GM12878 (cell line): ENCODE measurements around the gene SUCNR1. TPM values are rescaled to one million over a fixed set of nuclear protein-coding genes. Genes with fewer than 3 reads are reported as not detected.

Experiments
- ATAC-seq: fragments of 200-7000 bp; cut with Tn5 transposase; 3 replicates; pipeline ENCODE4 v1.9.1; 2020; ENCODE audit warnings: mild to moderate bottlenecking, moderate library complexity
- BruUV-seq: library from RNA; stranded (reverse); fragments of 400-500 nt; replicated peaks from 2 replicates; lab custom pipeline; 2021; lab: Mats Ljungman, UMichigan
- CTCF ChIA-PET: fragments of 300-600 bp; sonication (Branson Sonifier 250); formaldehyde crosslinking; extraction: SDS; loops from one replicate; lab custom pipeline; 2021; ENCODE audit warnings: inconsistent platforms; lab: Yijun Ruan, JAX
- POLR2A ChIA-PET: fragments of 350-600 bp; formaldehyde crosslinking; extraction: SDS; loops from one replicate; lab custom pipeline; 2021; ENCODE audit warnings: inconsistent platforms; lab: Charles Lee
- RAD21 ChIA-PET: fragments of 300-600 bp; sonication (Branson Sonifier 250); formaldehyde crosslinking; loops from one replicate; lab custom pipeline; 2023; ENCODE audit warnings: antibody characterized with exemption; ENCODE audit not compliant: unreplicated experiment; lab: Charles Lee
- SMC1A ChIA-PET: fragments of 300-600 bp; sonication (Branson Sonifier 250); formaldehyde crosslinking; loops from one replicate; lab custom pipeline; 2023; ENCODE audit not compliant: unreplicated experiment, uncharacterized antibody; lab: Charles Lee
- DNase-seq: peaks from one replicate; pipeline ENCODE4 v3.0.0-alpha.2; 2011; ENCODE audit warnings: low read depth, low spot score
- FAIRE-seq: peaks from 3 replicates; lab custom pipeline; 2011; peaks lifted over from hg19 to GRCh38; lab: Jason Lieb, UNC
- H2AFZ ChIP-seq: 2 replicates; pipeline ENCODE4 v1.6.0; 2011; ENCODE audit warnings: low read depth, low read length, control low read depth; ENCODE audit not compliant: control insufficient read depth
- H3K27ac ChIP-seq: 2 replicates; pipeline ENCODE4 v1.5.1; 2011; ENCODE audit warnings: control low read depth; ENCODE audit not compliant: control insufficient read depth, insufficient read depth
- H3K27me3 ChIP-seq, 2 experiments: replicated peaks in 1 of 2; 2 replicates each; pipeline versions ENCODE4 v1.6.0 to v1.6.1; 2011; ENCODE audit warnings: low read length in 1 of 2; ENCODE audit not compliant: control insufficient read depth in 2 of 2, insufficient read depth in 2 of 2
- H3K36me3 ChIP-seq, 2 experiments: 2 replicates each; pipeline ENCODE4 v1.5.1; 2011; ENCODE audit warnings: low read length in 1 of 2; ENCODE audit not compliant: control insufficient read depth in 2 of 2, insufficient read depth in 2 of 2
- H3K4me1 ChIP-seq: 2 replicates; pipeline ENCODE4 v1.6.1; 2011; ENCODE audit warnings: mild to moderate bottlenecking, low read length, moderate library complexity, mixed read lengths; ENCODE audit not compliant: control insufficient read depth, insufficient read depth
- H3K4me2 ChIP-seq: 2 replicates; pipeline ENCODE4 v1.6.0; 2011; ENCODE audit warnings: control low read depth; ENCODE audit not compliant: control insufficient read depth, insufficient read depth
- H3K4me3 ChIP-seq: fragments of 200-600 bp; sonication (generic); 2 replicates; pipeline ENCODE4 v1.5.1; 2016
- H3K79me2 ChIP-seq: 2 replicates; pipeline ENCODE4 v1.6.0; 2011; ENCODE audit warnings: low read length; ENCODE audit not compliant: control insufficient read depth, insufficient read depth
- H3K9ac ChIP-seq: 2 replicates; pipeline ENCODE4 v1.8.0; 2011; ENCODE audit warnings: low read length, control low read depth, mixed read lengths; ENCODE audit not compliant: control insufficient read depth, insufficient read depth
- H3K9me3 ChIP-seq: replicated peaks from 3 replicates; pipeline ENCODE4 v1.5.1; 2011; ENCODE audit warnings: mild to moderate bottlenecking, low read length; ENCODE audit not compliant: control insufficient read depth, insufficient read depth
- H4K20me1 ChIP-seq: 2 replicates; pipeline ENCODE4 v1.6.0; 2011; ENCODE audit not compliant: control insufficient read depth, insufficient read depth
- HDAC2 ChIP-seq: fragments of 200-600 bp; sonication (generic); IDR thresholded peaks from 2 replicates; pipeline ENCODE4 v1.6.1; 2017
- NFXL1 ChIP-seq: fragments of 450-650 bp; IDR thresholded peaks from 2 replicates; pipeline ENCODE4 v1.6.1; 2017; ENCODE audit warnings: antibody characterized with exemption, mild to moderate bottlenecking, borderline replicate concordance
- POU2F2 ChIP-seq: IDR thresholded peaks from 3 replicates; pipeline ENCODE4 v1.6.1; 2011; ENCODE audit warnings: low read depth, mild to moderate bottlenecking, low read length, borderline replicate concordance
- RUNX3 ChIP-seq: IDR thresholded peaks from 2 replicates; pipeline ENCODE4 v1.6.1; 2012; ENCODE audit warnings: low read length, inconsistent platforms
- SMARCA5 ChIP-seq: fragments of 450-650 bp; IDR thresholded peaks from 2 replicates; pipeline ENCODE4 v1.6.1; 2017; ENCODE audit warnings: mild to moderate bottlenecking
- TARDBP ChIP-seq: IDR thresholded peaks from 2 replicates; pipeline ENCODE4 v1.6.1; 2016; ENCODE audit warnings: borderline replicate concordance
- TCF12 ChIP-seq: IDR thresholded peaks from 2 replicates; pipeline ENCODE4 v1.6.1; 2011; ENCODE audit warnings: low read depth, mild to moderate bottlenecking, low read length
- ZBTB11 ChIP-seq: fragments of 450-650 bp; formaldehyde crosslinking; IDR thresholded peaks from 2 replicates; pipeline ENCODE4 v1.5.0; 2022; ENCODE audit warnings: mild to moderate bottlenecking, missing genetic modification characterization
- ZNF217 ChIP-seq: fragments of 450-650 bp; IDR thresholded peaks from 2 replicates; pipeline ENCODE4 v1.6.1; 2017; ENCODE audit warnings: antibody characterized with exemption, mild to moderate bottlenecking
- WGBS: methylation state at CpG from one replicate; pipeline ENCODE4 v1.1.6; 2016; ENCODE audit warnings: low lambda C conversion rate; ENCODE audit not compliant: insufficient replicate concordance, insufficient coverage; ENCODE audit errors: missing lambda C conversion rate; 5-methylcytosine and 5-hydroxymethylcytosine counted together
- in situ Hi-C: fragments of 300-500 bp; cut with MboI; formaldehyde crosslinking; loops from 9 replicates; pipeline ENCODE4 v1.14.3; 2018; ENCODE audit warnings: mixed read lengths
- intact Hi-C: fragments of 100-400 bp; cut with micrococcal nuclease; formaldehyde crosslinking; loops from one replicate; pipeline ENCODE4 v1.14.2; 2022; ENCODE audit not compliant: unreplicated experiment
- polyA plus RNA-seq, 11 experiments: library from polyadenylated mRNA; depleted of rRNA in 4 of 11; unstranded in 6 of 11; stranded (reverse) in 5 of 11; fragments of >200 nt; fragmentation: Nextera tagmentation in 4 of 11; fragmentation: Illumina TruSeq in 1 of 11; extraction: Ambion mirVana in 4 of 11; extraction: Trizol in 1 of 11; gene quantifications; 1 replicate in 1 of 11; 2 replicates in 10 of 11; pipeline versions ENCODE4 v1.2.1 to v1.2.3, GENCODE V29; 2011 to 2016; ENCODE audit warnings: inconsistent platforms in 2 of 11, missing spikeins in 2 of 11, low read depth in 1 of 11
- total RNA-seq, 4 experiments: library from RNA; depleted of rRNA in 3 of 4; stranded (reverse); fragments of >200 nt in 3 of 4; fragmentation: Illumina TruSeq in 1 of 4; extraction: Trizol in 1 of 4; gene quantifications; 2 replicates each; pipeline versions ENCODE4 v1.2.1 to v1.2.3, GENCODE V29; 2013 to 2021

Gene SUCNR1
- total and polyA plus RNA-seq, 10 of the 15 experiments (the other 5 are each of a cell fraction or from before 2014, with no cell fraction given) = 0.03 to 0.12 (median 0.07) TPM; not detected in 4

GRCh38 chr3:151835751-151836525 lies 37.5 kb upstream of the SUCNR1 start:
- RAD21 ChIA-PET = interaction anchor here (0.7 kb wide), 1 partner anchor 397 kb away, joined by 3 read pairs; no protein-coding TSS in a partner anchor
- CTCF ChIA-PET = interaction anchor here (0.6 to 4.9 kb wide), 8 partner anchors 9 to 898 kb away, joined by 3 to 55 read pairs (median 6); no protein-coding TSS in a partner anchor
- FAIRE-seq (no peak), DNase-seq (no peak), ATAC-seq (no peak)
- intact Hi-C loops (loop anchor here (5.0 kb wide), 1 partner anchor 544 kb away; no protein-coding TSS in a partner anchor), in situ Hi-C loops (loop anchor here (10.0 kb wide), 1 partner anchor 401 kb away; no protein-coding TSS in a partner anchor)
- no peaks in the 10 kb centered on the region for H3K4me1 ChIP-seq
- H3K79me2 ChIP-seq = no peaks in the 10 kb centered on the region
- H3K27me3 ChIP-seq = no peaks in the 10 kb centered on the region
- no peaks in the 10 kb centered on the region for H3K36me3 ChIP-seq
- H3K9ac ChIP-seq = no peak overlapping the region
- SMC1A ChIA-PET = interaction anchor here (0.6 to 4.3 kb wide), 9 partner anchors 10 to 607 kb away, joined by 3 to 38 read pairs (median 3); partner anchors contain the start of gene AADACL2
- H3K4me3 ChIP-seq = no peak overlapping the region
- POLR2A ChIA-PET = interaction anchor here (0.5 kb wide), 1 partner anchor 647 kb away, joined by 6 read pairs; no protein-coding TSS in a partner anchor
- H2AFZ ChIP-seq = no peak overlapping the region
- 34% methylated on average over 5 of the region's 5 CpGs for WGBS
- H3K27ac ChIP-seq = no peak overlapping the region
- TF ChIP-seq SMARCA5 = no peak
- no peak for TF ChIP-seq NFXL1
- TF ChIP-seq ZNF217 = no peak
- no peak for TF ChIP-seq POU2F2
- TF ChIP-seq TARDBP = no peak
- peak; percentile 21; the same call in 1 of the 2 replicates for TF ChIP-seq RUNX3
- no peak for TF ChIP-seq HDAC2
- no peak for TF ChIP-seq ZBTB11 (CRISPR knock-in tag)
- TF ChIP-seq TCF12 = no peak
- no peak overlapping the region for H3K4me2 ChIP-seq
- no peaks in the 10 kb centered on the region for H3K9me3 ChIP-seq
- BruUV-seq = no TSS peak
- no peaks in the 10 kb centered on the region for H4K20me1 ChIP-seq
